Endodermal cell (in vitro differentiated cells): Measurements from ENCODE around the gene CLDN9. TPM values are rescaled to one million over a fixed set of nuclear protein-coding genes. Genes with fewer than 3 reads are reported as not detected.
A peak's percentile ranks its signal among the peaks of the same experiment; 100 is the strongest.

Source experiments
- DNase-seq: peaks from one replicate; pipeline ENCODE4 v3.0.0-alpha.2; 2017
- H3K27ac ChIP-seq: 2 replicates; pipeline ENCODE4 v1.5.1; 2013; ENCODE audit warnings: mild to moderate bottlenecking, low read depth, low read length, moderate library complexity
- H3K27me3 ChIP-seq: 2 replicates; pipeline ENCODE4 v1.6.1; 2013; ENCODE audit warnings: mild to moderate bottlenecking, low read length, moderate library complexity; ENCODE audit not compliant: insufficient read depth, control insufficient read depth, poor library complexity, severe bottlenecking
- H3K36me3 ChIP-seq: 2 replicates; pipeline ENCODE4 v1.7.0; 2013; ENCODE audit warnings: mild to moderate bottlenecking, low read length, moderate library complexity; ENCODE audit not compliant: control insufficient read depth, insufficient read depth
- H3K4me1 ChIP-seq: one replicate; pipeline ENCODE4 v1.7.0; 2013; ENCODE audit warnings: low read length; ENCODE audit not compliant: control insufficient read depth, insufficient read depth
- H3K4me3 ChIP-seq: 2 replicates; pipeline ENCODE4 v1.5.1; 2013; ENCODE audit warnings: mild to moderate bottlenecking, low read length, moderate library complexity
- H3K9ac ChIP-seq: 2 replicates; pipeline ENCODE4 v1.6.1; 2013; ENCODE audit warnings: mild to moderate bottlenecking, low read length, moderate library complexity; ENCODE audit not compliant: poor library complexity, severe bottlenecking; ENCODE audit errors: extremely low read depth
- H3K9me3 ChIP-seq: 2 replicates; pipeline ENCODE4 v1.6.1; 2013; ENCODE audit warnings: mild to moderate bottlenecking, low read length, moderate library complexity; ENCODE audit not compliant: control insufficient read depth
- H3K27ac Mint-ChIP-seq: 2 replicates; pipeline ENCODE4 v1.8.0; 2020; ENCODE audit warnings: mixed read lengths
- H3K27me3 Mint-ChIP-seq: 2 replicates; pipeline ENCODE4 v1.8.0; 2021; ENCODE audit warnings: mild to moderate bottlenecking, mixed read lengths; ENCODE audit not compliant: insufficient read depth
- H3K36me3 Mint-ChIP-seq: 2 replicates; pipeline ENCODE4 v1.8.0; 2020; ENCODE audit warnings: low read depth, mixed read lengths
- H3K4me1 Mint-ChIP-seq: 2 replicates; pipeline ENCODE4 v1.8.0; 2020; ENCODE audit warnings: mixed read lengths
- H3K4me3 Mint-ChIP-seq: 2 replicates; pipeline ENCODE4 v1.8.0; 2020; ENCODE audit warnings: mild to moderate bottlenecking, moderate library complexity, mixed read lengths
- H3K9me3 Mint-ChIP-seq: 2 replicates; pipeline ENCODE4 v1.8.0; 2020; ENCODE audit warnings: mild to moderate bottlenecking, mixed read lengths
- WGBS, 2 experiments: methylation state at CpG; one replicate each; pipeline versions ENCODE4 v1.1.5 to v1.1.7; 2013; ENCODE audit warnings: missing lambda C conversion rate in 2 of 2, mixed read lengths in 1 of 2; ENCODE audit not compliant: insufficient coverage in 1 of 2, insufficient read length in 1 of 2; 5-methylcytosine and 5-hydroxymethylcytosine counted together
- total RNA-seq, 2 donors: library from RNA; stranded (reverse); fragmentation: NEBNext Ultra II Directional in 1 of 2; extraction: Animal tissue kit (Norgen Biotek cat#: 25700) in 1 of 2; gene quantifications; 2 replicates in 1 of 2; 3 replicates in 1 of 2; pipeline ENCODE4 v1.2.1, GENCODE V29; 2021
- TF ChIP-seq, protein P1 (sequence below): fragments of 200-600 bp; sonication (generic); conservative IDR thresholded peaks from 2 replicates; pipeline ENCODE4 v1.5.0; 2021; ENCODE audit warnings: antibody characterized with exemption, mild to moderate bottlenecking

The CLDN9 gene
- total RNA-seq, 2 donors from 2014 or later = 0.18 TPM; not detected in 1

DNA sequence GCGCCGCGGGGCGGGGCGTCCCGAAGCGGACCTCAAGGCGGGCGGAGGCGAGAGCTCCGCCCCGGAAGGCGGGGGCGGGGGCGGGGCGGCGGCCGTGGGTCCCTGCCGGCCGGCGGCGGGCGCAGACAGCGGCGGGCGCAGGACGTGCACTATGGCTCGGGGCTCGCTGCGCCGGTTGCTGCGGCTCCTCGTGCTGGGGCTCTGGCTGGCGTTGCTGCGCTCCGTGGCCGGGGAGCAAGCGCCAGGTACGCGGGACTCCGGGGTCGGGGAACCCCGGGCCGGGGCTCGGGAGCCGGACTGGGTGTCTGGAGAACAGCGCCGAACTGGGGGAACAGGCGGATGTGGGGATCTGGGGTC is 7.5 kb downstream of the CLDN9 start, which contains the start of gene TNFRSF12A:
Gene TNFRSF12A, plus strand, starts transcription at position 122 of the 357 bp plus-strand sequence. Its CDS starts 30 bp downstream, at position 152.
- peaks cover 12% of the 10 kb centered on the region for H3K4me1 ChIP-seq
- Mint-ChIP-seq H3K27ac (peak within 1 kb of the TSS; percentile 99), H3K27me3 (no peaks in the 10 kb centered on the region), H3K36me3 (peaks cover 19% of the 10 kb centered on the region), H3K9me3 (no peaks in the 10 kb centered on the region), H3K4me1 (peaks cover 33% of the 10 kb centered on the region), H3K4me3 (peak within 1 kb of the TSS; percentile 83)
- 0% methylated on average over 5 to 49 of the region's 49 CpGs for WGBS, 2 experiments
- DNase-seq = peak; percentile 91
- H3K9ac ChIP-seq = peak within 1 kb of the TSS; percentile 99
- peak within 1 kb of the TSS; percentile 97 for H3K4me3 ChIP-seq
- H3K27ac ChIP-seq = peak within 1 kb of the TSS; percentile 95
- TF ChIP-seq, protein P1, sequence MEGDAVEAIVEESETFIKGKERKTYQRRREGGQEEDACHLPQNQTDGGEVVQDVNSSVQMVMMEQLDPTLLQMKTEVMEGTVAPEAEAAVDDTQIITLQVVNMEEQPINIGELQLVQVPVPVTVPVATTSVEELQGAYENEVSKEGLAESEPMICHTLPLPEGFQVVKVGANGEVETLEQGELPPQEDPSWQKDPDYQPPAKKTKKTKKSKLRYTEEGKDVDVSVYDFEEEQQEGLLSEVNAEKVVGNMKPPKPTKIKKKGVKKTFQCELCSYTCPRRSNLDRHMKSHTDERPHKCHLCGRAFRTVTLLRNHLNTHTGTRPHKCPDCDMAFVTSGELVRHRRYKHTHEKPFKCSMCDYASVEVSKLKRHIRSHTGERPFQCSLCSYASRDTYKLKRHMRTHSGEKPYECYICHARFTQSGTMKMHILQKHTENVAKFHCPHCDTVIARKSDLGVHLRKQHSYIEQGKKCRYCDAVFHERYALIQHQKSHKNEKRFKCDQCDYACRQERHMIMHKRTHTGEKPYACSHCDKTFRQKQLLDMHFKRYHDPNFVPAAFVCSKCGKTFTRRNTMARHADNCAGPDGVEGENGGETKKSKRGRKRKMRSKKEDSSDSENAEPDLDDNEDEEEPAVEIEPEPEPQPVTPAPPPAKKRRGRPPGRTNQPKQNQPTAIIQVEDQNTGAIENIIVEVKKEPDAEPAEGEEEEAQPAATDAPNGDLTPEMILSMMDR = peak; percentile 29
- peaks cover 19% of the 10 kb centered on the region for H3K36me3 ChIP-seq
- no peaks in the 10 kb centered on the region for H3K9me3 ChIP-seq
- H3K27me3 ChIP-seq = no peaks in the 10 kb centered on the region

DNA sequence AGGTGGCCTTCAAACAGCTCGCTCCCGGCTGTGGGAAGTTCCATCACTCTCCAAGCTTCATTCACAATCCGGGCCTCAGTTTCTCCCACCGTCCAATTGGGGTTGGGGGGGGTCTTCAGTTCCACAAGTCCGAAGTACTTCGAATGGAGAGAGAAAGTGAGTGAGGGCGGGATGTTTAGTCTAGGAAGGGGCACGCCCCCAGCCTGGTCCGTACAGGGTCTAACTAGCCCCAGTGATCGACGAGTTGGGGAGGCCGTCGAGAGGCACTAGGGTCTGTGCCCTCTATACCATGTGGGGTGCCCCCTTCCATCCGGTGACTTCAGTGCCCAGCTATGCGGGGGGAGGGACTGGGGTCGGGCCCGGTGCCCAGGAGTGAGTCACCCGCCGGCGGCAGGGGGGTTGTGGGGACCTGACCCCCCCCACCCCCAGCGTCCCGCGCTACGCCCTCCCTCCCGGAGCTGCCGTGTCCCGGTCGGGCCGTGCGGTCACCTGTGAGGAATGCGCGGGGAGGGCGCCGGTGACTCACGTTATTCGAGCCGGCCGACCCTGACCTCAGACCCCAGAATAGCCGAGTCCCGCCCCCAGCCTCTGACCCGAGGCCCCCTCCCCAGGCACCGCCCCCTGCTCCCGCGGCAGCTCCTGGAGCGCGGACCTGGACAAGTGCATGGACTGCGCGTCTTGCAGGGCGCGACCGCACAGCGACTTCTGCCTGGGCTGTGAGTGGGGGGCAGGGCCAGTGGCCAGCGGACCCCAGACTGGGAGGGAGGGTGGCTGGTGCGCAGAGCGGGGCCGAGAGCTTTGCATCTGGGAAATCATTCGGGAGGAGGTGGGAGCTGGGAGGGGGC is 8.1 kb downstream of the CLDN9 start:
- Histone ChIP-seq H3K27me3 (no peaks in the 10 kb centered on the region), H3K4me3 (peak overlapping the region; percentile 97), H3K27ac (peak overlapping the region; percentile 95), H3K36me3 (peaks cover 19% of the 10 kb centered on the region), H3K9ac (peak overlapping the region; percentile 99), H3K4me1 (peaks cover 12% of the 10 kb centered on the region), H3K9me3 (no peaks in the 10 kb centered on the region)
- peak overlapping the region; percentile 99 for H3K27ac Mint-ChIP-seq
- 0% methylated on average over 5 to 57 of the region's 57 CpGs for WGBS, 2 experiments
- H3K4me3 Mint-ChIP-seq = peak overlapping the region; percentile 83
- H3K9me3 Mint-ChIP-seq = no peaks in the 10 kb centered on the region
- H3K27me3 Mint-ChIP-seq = no peaks in the 10 kb centered on the region
- TF ChIP-seq, protein P1 = no peak
- H3K4me1 Mint-ChIP-seq = peaks cover 33% of the 10 kb centered on the region
- DNase-seq = peak; percentile 98
- peaks cover 14% of the 10 kb centered on the region for H3K36me3 Mint-ChIP-seq

DNA sequence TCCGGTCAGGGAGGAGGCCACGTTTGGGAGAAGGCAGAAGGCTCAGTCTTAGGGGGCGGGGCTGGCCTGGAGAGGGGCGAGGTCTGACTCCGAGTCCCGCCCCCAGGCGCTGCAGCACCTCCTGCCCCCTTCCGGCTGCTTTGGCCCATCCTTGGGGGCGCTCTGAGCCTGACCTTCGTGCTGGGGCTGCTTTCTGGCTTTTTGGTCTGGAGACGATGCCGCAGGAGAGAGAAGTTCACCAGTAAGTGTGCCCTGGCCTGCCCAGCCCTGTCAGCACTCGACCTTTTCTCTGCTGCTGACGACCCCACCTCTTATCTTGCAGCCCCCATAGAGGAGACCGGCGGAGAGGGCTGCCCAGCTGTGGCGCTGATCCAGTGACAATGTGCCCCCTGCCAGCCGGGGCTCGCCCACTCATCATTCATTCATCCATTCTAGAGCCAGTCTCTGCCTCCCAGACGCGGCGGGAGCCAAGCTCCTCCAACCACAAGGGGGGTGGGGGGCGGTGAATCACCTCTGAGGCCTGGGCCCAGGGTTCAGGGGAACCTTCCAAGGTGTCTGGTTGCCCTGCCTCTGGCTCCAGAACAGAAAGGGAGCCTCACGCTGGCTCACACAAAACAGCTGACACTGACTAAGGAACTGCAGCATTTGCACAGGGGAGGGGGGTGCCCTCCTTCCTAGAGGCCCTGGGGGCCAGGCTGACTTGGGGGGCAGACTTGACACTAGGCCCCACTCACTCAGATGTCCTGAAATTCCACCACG is 8.9 kb downstream of the CLDN9 start:
- Histone ChIP-seq H3K36me3 (peaks cover 22% of the 10 kb centered on the region), H3K4me3 (peak overlapping the region; percentile 97), H3K4me1 (peaks cover 12% of the 10 kb centered on the region), H3K27me3 (no peaks in the 10 kb centered on the region), H3K9me3 (no peaks in the 10 kb centered on the region), H3K9ac (peak overlapping the region; percentile 99), H3K27ac (peak overlapping the region; percentile 95)
- TF ChIP-seq, protein P1 = peak; percentile 74
- Mint-ChIP-seq H3K27me3 (no peaks in the 10 kb centered on the region), H3K4me3 (peak overlapping the region; percentile 83), H3K4me1 (peaks cover 29% of the 10 kb centered on the region), H3K9me3 (no peaks in the 10 kb centered on the region), H3K36me3 (peaks cover 18% of the 10 kb centered on the region), H3K27ac (peak overlapping the region; percentile 99)
- DNase-seq = peak; percentile 95
- WGBS, 2 experiments = 0 to 1% methylated on average over 14 to 25 of the region's 25 CpGs
